ENCODE results near the gene ARR3.

DNA sequence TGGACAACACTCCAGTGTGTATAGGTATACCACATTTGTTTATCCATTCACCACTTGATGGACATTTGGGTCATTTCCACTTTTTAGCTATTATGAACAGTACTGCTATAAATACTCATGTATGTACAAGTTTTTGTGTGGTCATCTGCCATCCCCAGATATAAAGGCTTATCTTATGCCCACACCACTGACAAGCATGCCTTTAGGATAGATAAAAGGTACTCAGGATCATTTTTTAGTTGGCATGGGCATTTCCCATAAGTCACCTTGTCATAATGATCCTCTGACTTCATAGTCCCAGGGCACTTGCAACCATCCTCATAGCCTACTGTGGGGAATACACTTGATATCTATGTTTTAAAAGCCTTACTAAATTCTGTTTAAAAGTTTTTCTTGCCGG, 27.4 kb upstream of the ARR3 start:
- TF ChIP-seq CTCF (IDR thresholded peaks at IDR 0.05) (no peak), POLR2A (IDR thresholded peaks at IDR 0.05) (no peak)
